Natural killer cell treated with Interleukin-12 subunit alpha and Interleukin-12 subunit beta and Interleukin-15 and Interleukin-18, amount 100 ng/mL, for 72 hours (primary cell): ENCODE data around the gene PTPRO. TPM values are rescaled to one million over a fixed set of nuclear protein-coding genes. Genes with fewer than 3 reads are reported as not detected.

ENCODE experiments used
- ATAC-seq, 2 donors: fragments of 150-1000 bp; cut with Tn5 transposase in 1 of 2; sonication (Bioruptor Pico), chemical (Tn5 transposase) in 1 of 2; 2 replicates each; pipeline ENCODE4 v1.10.0; 2021
- DNase-seq: peaks from one replicate; pipeline ENCODE4 v3.0.0; 2022; ENCODE audit warnings: low spot score
- H3K27ac Mint-ChIP-seq, 2 donors: 1 replicate in 1 of 2; 2 replicates in 1 of 2; pipeline ENCODE4 v1.8.0; 2022; ENCODE audit warnings: mixed read lengths in 2 of 2, mild to moderate bottlenecking in 1 of 2, moderate library complexity in 1 of 2
- H3K27me3 Mint-ChIP-seq, 2 donors: 1 replicate in 1 of 2; 2 replicates in 1 of 2; pipeline ENCODE4 v1.8.0; 2022; ENCODE audit warnings: mixed read lengths in 2 of 2
- H3K36me3 Mint-ChIP-seq: one replicate; pipeline ENCODE4 v1.8.0; 2022; ENCODE audit warnings: mixed read lengths
- H3K4me1 Mint-ChIP-seq, 2 donors: 1 replicate in 1 of 2; 2 replicates in 1 of 2; pipeline ENCODE4 v1.8.0; 2022; ENCODE audit warnings: low read depth in 2 of 2, mixed read lengths in 2 of 2, mild to moderate bottlenecking in 1 of 2
- H3K4me3 Mint-ChIP-seq: one replicate; pipeline ENCODE4 v1.8.0; 2022; ENCODE audit warnings: mixed read lengths
- H3K9me3 Mint-ChIP-seq: 2 replicates; pipeline ENCODE4 v1.8.0; 2022; ENCODE audit warnings: mixed read lengths
- total RNA-seq, 2 donors: library from RNA; stranded (reverse); gene quantifications; one replicate each; pipeline ENCODE4 v1.2.3, GENCODE V29; 2022

The PTPRO gene
- total RNA-seq, 2 donors from 2014 or later, result not detected

DNA sequence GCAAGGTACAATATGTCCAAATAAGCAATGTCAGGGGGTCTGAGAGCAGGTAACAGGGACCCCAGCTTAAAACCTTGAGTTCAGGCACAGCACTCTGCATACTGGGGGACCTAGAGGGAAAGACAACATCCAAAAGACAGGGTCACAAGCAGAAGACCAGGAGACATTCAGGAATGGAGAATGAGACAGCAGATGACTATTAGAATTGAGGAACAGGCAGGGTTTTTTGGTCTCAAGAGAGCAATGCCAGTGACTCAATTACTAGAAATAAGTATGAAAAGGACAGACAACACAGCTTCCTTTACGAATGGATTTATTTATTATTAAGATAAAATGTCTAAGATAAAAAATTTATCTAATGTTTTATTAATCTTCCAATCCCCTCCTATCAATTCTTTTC, 223.0 kb downstream of the PTPRO start:
- no peak overlapping the region for H3K4me3 Mint-ChIP-seq
- no peaks in the 10 kb centered on the region for H3K36me3 Mint-ChIP-seq
- H3K27me3 Mint-ChIP-seq, result peaks cover 7 to 14% of the 10 kb centered on the region in 2 donors
- DNase-seq (no peak), ATAC-seq (no peak)
- peak overlapping the region in 1 of 2 donors; percentile 23 for H3K27ac Mint-ChIP-seq
- H3K9me3 Mint-ChIP-seq, result no peaks in the 10 kb centered on the region
- H3K4me1 Mint-ChIP-seq, result no peaks in the 10 kb centered on the region

DNA sequence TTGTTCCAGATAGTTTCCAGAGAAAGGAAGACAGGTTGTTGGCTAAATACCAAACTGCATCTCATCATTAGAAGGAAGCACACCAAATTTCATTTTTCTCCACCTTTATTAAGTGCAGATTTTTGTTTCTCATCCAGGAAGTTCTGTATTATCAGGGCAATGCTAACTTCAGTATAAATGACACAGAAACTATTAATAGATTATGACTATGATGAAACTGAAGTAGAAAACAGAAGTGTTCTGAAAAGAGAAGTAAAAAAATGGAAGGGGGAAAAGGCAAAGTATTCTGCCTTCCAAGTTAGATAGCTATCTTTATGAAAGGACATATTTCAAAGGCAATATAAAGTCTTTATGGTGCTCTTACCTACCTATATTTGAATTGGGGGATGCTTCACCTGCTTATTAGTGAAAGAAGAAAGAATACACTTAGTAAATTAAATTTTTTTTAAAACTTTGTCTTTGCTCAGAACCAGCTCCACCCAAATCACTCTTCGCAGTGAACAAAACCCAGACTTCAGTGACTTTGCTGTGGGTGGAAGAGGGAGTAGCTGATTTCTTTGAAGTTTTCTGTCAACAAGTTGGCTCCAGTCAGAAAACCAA, 223.9 kb downstream of the PTPRO start:
- Mint-ChIP-seq H3K4me1 (no peaks in the 10 kb centered on the region), H3K9me3 (no peaks in the 10 kb centered on the region), H3K4me3 (no peak overlapping the region), H3K36me3 (no peaks in the 10 kb centered on the region), H3K27ac (no peak overlapping the region), H3K27me3 (peaks cover 7 to 14% of the 10 kb centered on the region in 2 donors)
- ATAC-seq (no peak), DNase-seq (no peak)

DNA sequence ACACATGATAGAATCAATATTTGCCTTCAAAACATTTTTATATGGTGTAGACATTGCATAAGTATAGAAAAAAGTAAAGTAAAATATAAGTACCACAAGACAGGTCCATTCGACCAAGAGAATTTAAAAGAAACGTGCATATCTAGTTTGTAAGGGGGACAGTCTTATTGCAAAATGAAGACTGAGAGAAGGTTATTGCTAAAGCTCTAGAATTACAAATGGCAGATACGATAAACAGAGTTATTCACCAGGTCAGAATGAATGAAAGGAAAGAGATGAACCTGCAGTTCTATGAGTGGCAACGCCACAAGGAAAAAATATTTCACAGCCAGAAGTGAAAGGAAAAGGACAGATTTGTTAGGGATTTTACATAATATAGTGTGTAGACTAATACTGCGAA, 224.8 kb downstream of the PTPRO start:
- ATAC-seq, result no peak
- Mint-ChIP-seq H3K9me3 (no peaks in the 10 kb centered on the region), H3K36me3 (no peaks in the 10 kb centered on the region), H3K4me3 (no peak overlapping the region), H3K27me3 (peaks cover 7 to 14% of the 10 kb centered on the region in 2 donors), H3K4me1 (no peaks in the 10 kb centered on the region), H3K27ac (no peak overlapping the region)
- no peak for DNase-seq

DNA sequence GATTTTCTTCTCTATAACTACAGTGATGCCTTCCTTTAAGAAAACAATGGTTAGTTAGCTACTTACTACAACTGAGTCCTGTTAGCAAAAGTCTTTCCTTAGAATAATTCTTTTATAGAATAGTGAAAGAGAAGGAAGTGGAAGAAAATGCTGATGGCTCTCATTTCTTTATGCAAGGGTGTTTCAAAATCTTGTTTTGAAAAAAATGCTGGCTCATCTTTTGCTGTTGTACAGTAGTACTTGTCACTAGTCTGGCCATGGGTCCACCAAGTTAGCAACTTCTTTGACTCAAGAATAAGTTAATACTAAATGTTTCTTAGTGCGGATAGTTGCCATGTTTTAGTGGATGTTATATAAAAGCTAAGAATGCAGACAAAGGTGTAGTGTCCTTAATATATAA, 225.4 kb downstream of the PTPRO start:
- DNase-seq, result no peak
- Mint-ChIP-seq H3K27ac (no peak overlapping the region), H3K9me3 (no peaks in the 10 kb centered on the region), H3K27me3 (peaks cover 7 to 14% of the 10 kb centered on the region in 2 donors), H3K36me3 (no peaks in the 10 kb centered on the region), H3K4me3 (no peak overlapping the region), H3K4me1 (no peaks in the 10 kb centered on the region)
- ATAC-seq, result no peak

DNA sequence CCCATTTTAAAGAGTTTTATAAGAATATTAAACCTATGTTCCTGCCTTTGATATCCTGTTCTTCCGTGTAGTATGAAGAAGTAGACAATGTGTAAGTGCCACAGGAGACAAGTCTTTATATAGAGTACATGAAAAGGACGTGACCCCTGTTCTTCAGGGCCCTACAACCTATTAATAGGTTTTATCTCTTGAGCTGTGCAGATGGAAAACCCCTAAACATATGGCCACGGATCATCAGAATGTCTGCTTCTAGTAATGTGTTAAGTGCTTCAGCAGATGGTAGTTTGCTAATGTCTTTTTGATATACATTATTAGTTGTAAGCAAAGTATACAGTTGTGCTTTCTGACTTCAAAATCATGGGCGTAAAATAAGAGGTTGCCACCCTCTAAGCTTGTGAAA, 228.5 kb downstream of the PTPRO start:
- H3K36me3 Mint-ChIP-seq, result no peaks in the 10 kb centered on the region
- DNase-seq, result no peak
- no peak overlapping the region for H3K4me3 Mint-ChIP-seq
- no peak for ATAC-seq
- peaks cover 0 to 18% of the 10 kb centered on the region in 2 donors for H3K27me3 Mint-ChIP-seq
- no peaks in the 10 kb centered on the region for H3K9me3 Mint-ChIP-seq
- H3K4me1 Mint-ChIP-seq, result no peaks in the 10 kb centered on the region
- no peak overlapping the region for H3K27ac Mint-ChIP-seq

DNA sequence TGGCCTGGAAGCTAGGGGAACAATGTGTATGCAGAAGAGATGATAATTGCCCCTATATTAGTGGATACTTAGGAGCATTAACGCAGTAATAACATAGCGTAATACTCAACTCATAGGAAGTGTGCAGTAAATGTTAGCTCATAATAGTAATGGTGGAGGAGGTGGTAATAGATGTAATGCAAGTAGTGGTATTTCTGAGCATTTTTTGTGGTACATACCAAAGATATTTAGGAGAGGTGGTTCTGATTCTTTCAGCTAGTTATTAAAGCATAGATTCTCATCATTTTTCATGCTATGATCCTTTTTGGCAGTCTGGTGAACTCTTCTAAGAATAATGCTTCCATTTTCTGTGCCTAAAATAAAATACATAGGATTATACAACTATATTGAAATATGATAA, 233.1 kb downstream of the PTPRO start:
- Mint-ChIP-seq H3K4me3 (no peak overlapping the region), H3K4me1 (no peaks in the 10 kb centered on the region), H3K36me3 (no peaks in the 10 kb centered on the region), H3K9me3 (no peaks in the 10 kb centered on the region), H3K27me3 (peaks cover 0 to 11% of the 10 kb centered on the region in 2 donors), H3K27ac (no peak overlapping the region)
- ATAC-seq (no peak), DNase-seq (no peak)

DNA sequence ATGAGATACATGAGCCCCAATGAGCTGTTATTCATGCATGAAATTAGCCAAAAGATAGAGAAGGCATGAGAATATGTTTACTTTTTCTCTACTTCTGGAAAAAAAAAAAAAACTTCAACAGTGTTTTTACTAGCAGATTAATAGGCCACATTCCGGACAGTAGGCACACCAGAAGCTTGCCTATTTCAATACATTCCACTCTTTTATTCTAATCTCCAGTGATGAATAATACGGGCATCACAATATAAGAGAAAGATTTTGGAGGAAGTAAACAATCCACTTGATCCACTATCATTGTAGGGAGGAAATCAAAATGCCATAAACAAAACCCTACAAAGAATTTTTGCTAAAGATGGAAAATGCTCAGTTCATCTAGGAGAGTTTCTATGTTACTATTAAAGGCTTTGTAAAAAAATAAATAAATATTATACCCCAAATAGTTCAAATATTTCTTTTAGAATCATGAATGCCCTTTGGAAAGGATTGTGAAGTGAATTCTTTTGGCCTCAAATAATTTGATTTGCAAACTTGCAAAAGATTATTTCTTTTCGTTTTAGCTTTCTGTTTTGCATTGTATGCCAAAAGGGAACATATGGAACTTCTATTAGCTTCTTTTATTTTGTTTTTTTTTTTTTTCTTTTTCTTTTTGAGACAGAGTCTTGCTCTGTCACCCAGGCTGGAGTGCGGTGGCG, 234.2 kb downstream of the PTPRO start:
- Mint-ChIP-seq H3K9me3 (no peaks in the 10 kb centered on the region), H3K36me3 (no peaks in the 10 kb centered on the region), H3K4me1 (peaks cover 0 to 6% of the 10 kb centered on the region in 2 donors), H3K4me3 (no peak overlapping the region), H3K27me3 (peaks cover 0 to 11% of the 10 kb centered on the region in 2 donors), H3K27ac (no peak overlapping the region)
- ATAC-seq (no peak), DNase-seq (no peak)

DNA sequence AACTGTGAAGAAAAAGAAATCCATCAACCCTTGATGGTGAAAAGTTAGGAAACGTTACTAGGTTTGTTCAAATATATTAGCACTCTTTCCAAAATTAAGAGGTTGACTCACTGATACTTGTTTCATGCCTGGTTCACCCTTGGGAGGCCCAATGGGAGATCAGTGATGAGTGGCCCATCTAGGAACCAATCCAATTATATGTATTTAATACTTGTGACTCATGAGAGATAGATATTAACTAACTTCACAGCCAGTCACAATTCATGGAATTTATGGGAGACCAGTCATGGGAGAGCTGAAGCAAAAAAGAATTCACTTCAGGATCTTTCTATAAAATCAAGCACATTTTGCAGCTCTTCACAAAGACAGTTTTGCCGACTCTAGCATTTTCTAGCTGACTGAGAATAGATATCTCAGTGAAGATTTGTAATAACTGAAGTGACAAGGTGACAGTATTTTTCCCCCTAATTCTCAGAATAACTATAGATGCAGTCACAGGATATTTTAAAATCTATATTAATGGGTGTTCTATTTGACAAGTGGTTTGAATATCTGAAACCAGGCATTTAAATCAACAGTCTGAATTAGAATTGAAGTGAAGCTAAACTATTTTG, 236.7 kb downstream of the PTPRO start:
- H3K36me3 Mint-ChIP-seq, result no peaks in the 10 kb centered on the region
- ATAC-seq, result no peak
- no peak overlapping the region for H3K4me3 Mint-ChIP-seq
- H3K27ac Mint-ChIP-seq, result no peak overlapping the region
- no peaks in the 10 kb centered on the region for H3K27me3 Mint-ChIP-seq
- H3K4me1 Mint-ChIP-seq, result peaks cover 14 to 28% of the 10 kb centered on the region in 2 donors
- DNase-seq, result no peak
- no peaks in the 10 kb centered on the region for H3K9me3 Mint-ChIP-seq

DNA sequence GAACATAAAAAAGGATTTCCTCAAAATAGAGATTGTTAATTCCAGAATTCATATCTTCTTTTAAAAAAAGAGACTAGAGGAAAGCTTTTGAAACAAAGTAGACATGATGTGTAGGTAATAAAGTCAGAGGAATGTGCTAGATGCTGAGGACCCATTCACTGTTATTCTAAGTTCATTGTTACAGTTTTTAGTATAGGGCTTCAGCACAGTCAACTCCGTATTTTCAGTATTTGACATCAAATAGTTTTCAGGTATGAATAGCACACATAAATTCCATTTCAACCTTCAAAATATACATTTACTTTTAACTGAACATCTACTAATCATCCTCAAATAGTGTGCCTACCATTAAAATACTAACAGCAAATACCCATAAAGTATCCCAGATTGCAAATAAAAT, 239.1 kb downstream of the PTPRO start:
- Mint-ChIP-seq H3K4me3 (no peak overlapping the region), H3K27me3 (no peaks in the 10 kb centered on the region), H3K4me1 (peaks cover 17 to 32% of the 10 kb centered on the region in 2 donors), H3K36me3 (no peaks in the 10 kb centered on the region), H3K27ac (peak overlapping the region; percentile 42 to 81), H3K9me3 (no peaks in the 10 kb centered on the region)
- DNase-seq (no peak), ATAC-seq (no peak)

DNA sequence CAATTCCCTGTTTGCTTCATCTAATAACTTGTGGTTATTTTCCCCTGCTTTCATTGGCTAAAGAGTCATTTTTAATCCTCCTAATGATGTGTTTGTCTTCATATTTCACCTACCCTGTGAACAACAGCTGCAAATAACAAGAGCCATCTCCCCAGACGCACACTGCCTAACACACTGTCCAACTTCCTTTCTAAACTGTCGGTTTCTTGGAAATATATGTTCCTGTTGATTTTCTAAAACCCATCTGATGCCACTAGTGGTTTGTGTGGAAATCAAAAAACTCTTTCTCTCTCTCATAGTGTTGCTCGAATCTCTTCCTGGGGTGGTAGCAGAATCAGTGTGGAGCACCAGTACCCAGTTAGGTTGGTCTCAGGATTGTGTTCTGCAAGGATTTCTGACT, 240.0 kb downstream of the PTPRO start:
- peaks cover 5 to 6% of the 10 kb centered on the region in 2 donors for H3K27me3 Mint-ChIP-seq
- ATAC-seq (peak; percentile 78 to 84), DNase-seq (no peak)
- no peaks in the 10 kb centered on the region for H3K36me3 Mint-ChIP-seq
- peak overlapping the region; percentile 42 to 81 for H3K27ac Mint-ChIP-seq
- H3K9me3 Mint-ChIP-seq, result no peaks in the 10 kb centered on the region
- peaks cover 17 to 32% of the 10 kb centered on the region in 2 donors for H3K4me1 Mint-ChIP-seq
- peak overlapping the region; percentile 84 for H3K4me3 Mint-ChIP-seq

DNA sequence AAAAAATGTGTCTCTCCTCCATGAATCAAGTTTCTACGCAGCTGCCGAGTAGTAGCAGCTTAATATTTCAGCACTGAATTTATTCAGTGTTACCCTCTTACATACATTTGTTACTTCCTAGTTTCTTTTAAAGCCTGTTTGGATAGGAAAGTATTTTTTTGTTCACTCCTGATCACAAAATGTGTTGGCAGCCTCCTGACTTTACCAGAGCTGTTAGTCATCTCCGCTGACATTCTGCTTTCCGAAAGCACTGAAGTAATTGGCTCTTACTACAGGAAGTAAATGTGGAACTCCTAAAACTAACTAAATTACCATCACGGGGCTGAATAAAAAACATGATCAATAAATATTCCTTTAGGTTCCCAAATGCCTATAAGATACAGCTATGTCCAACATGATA, 241.4 kb downstream of the PTPRO start:
- Mint-ChIP-seq H3K4me1 (peaks cover 17 to 32% of the 10 kb centered on the region in 2 donors), H3K27me3 (peaks cover 7 to 10% of the 10 kb centered on the region in 2 donors), H3K9me3 (no peaks in the 10 kb centered on the region), H3K27ac (peak overlapping the region; percentile 92 to 94), H3K36me3 (no peaks in the 10 kb centered on the region), H3K4me3 (peak overlapping the region; percentile 84)
- no peak for DNase-seq
- peak; percentile 79 to 81 for ATAC-seq

DNA sequence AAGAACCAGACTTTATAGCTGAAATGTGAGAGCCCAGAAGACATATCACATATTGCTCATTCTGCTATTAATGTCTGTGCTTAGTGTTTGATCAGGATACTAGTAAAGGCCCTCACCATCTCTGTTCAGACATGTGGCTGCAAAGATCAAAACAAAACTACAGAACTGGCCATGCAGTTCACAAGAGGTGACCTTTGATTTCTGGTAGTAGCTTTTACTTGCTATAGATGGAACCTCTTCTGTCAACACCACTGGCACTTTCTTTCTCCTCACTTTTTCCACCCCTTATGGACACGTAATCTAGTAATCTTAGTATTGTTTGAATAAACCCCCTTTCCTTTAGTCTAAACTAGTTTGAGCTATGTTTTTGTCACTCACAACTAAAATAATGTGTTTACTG, 252.0 kb downstream of the PTPRO start:
- Mint-ChIP-seq H3K27ac (no peak overlapping the region), H3K27me3 (peaks cover 4 to 9% of the 10 kb centered on the region in 2 donors), H3K36me3 (no peaks in the 10 kb centered on the region), H3K4me1 (peaks cover 4 to 5% of the 10 kb centered on the region in 2 donors), H3K9me3 (no peaks in the 10 kb centered on the region), H3K4me3 (no peak overlapping the region)
- ATAC-seq (no peak), DNase-seq (no peak)

DNA sequence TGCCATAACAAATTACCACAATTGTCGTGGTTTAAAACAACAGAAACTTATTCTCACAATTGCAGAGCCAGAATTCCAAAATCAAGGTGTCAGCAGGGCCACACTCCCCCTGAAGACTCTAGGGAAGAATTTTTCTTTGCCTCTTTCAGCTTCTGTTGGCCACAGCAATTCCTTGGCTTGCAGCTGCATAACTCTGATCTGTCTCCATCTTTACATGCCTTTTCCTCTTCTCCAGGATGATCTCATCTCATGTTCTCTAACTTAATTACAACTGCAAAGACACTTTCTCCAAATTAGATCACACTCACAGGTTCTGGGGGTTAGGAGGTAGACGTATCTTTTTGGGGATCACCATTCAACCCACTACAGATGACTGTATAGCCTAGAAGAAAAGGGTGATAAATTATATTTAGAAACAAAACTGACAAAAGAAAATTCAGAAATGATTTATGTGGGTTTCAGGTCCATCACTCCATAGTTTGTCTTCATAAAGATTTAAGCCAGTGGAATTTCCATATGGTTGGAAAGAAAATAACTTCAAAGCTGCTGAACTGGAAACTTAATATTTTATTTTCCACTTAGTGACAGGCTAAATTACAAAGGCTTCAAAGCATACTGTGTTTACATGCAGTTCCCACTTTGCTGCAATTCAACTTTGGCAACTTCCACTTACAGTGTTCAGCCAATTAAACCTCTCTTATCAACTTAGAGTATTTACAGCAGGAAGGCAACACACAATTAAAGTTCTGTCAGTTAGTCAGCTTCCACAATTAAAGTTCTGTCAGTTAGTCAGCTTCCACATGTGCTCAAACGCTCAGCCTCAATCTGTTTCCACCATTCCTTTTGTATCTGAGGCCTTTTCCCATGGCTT, 253.6 kb downstream of the PTPRO start:
- no peak overlapping the region for H3K27ac Mint-ChIP-seq
- H3K27me3 Mint-ChIP-seq, result peaks cover 4 to 9% of the 10 kb centered on the region in 2 donors
- no peak overlapping the region for H3K4me3 Mint-ChIP-seq
- DNase-seq (no peak), ATAC-seq (no peak)
- H3K4me1 Mint-ChIP-seq, result peaks cover 4 to 5% of the 10 kb centered on the region in 2 donors
- no peaks in the 10 kb centered on the region for H3K9me3 Mint-ChIP-seq
- no peaks in the 10 kb centered on the region for H3K36me3 Mint-ChIP-seq
